Psoas muscle (tissue), 8 donors: ENCODE results near the gene BTBD16. TPM values are rescaled to one million over a fixed set of nuclear protein-coding genes. Genes with fewer than 3 reads are reported as not detected.

ENCODE experiments used
- ATAC-seq, 4 donors: fragments of 200-7000 bp; cut with Tn5 transposase; one replicate each; pipeline ENCODE4 v1.9.1; 2020; ENCODE audit warnings: moderate library complexity in 3 of 4, mild to moderate bottlenecking in 2 of 4
- DNase-seq, 2 donors: peaks; one replicate each; pipeline ENCODE4 v3.0.0-alpha.2; 2020
- H3K27ac ChIP-seq: fragments of 200-600 bp; one replicate; pipeline ENCODE4 v1.8.0; 2022
- H3K27me3 ChIP-seq, 3 donors: fragments of 200-600 bp in 1 of 3; one replicate each; pipeline versions ENCODE4 v1.6.1 to v1.8.0; 2013 to 2022; ENCODE audit warnings: low read length in 2 of 3, mild to moderate bottlenecking in 2 of 3, moderate library complexity in 1 of 3; ENCODE audit not compliant: insufficient read depth in 3 of 3
- H3K36me3 ChIP-seq, 2 donors: fragments of 200-600 bp in 1 of 2; one replicate each; pipeline versions ENCODE4 v1.6.1 to v1.8.0; 2013 to 2022; ENCODE audit warnings: low read depth in 1 of 2, mild to moderate bottlenecking in 1 of 2, moderate library complexity in 1 of 2; ENCODE audit not compliant: insufficient read depth in 1 of 2
- H3K4me1 ChIP-seq: fragments of 200-600 bp; one replicate; pipeline ENCODE4 v1.8.0; 2022
- H3K4me3 ChIP-seq: fragments of 200-600 bp; one replicate; pipeline ENCODE4 v1.8.0; 2022; ENCODE audit warnings: mild to moderate bottlenecking
- H3K9me3 ChIP-seq: fragments of 200-600 bp; one replicate; pipeline ENCODE4 v1.8.0; 2022
- CTCF ChIP-seq: fragments of 200-600 bp; IDR thresholded peaks from one replicate; pipeline ENCODE4 v1.8.0; 2022; ENCODE audit warnings: antibody characterized with exemption
- WGBS, 3 donors: extraction: QIAGEN DNeasy Blood & Tissue Kit; methylation state at CpG; one replicate each; pipeline versions ENCODE4 v1.1.6 to v1.1.7; 2013; 5-methylcytosine and 5-hydroxymethylcytosine counted together
- intact Hi-C, 2 donors: fragments of 100-400 bp; cut with DNase I; formaldehyde crosslinking; loops; one replicate each; pipeline versions ENCODE4 v1.11.0 to v1.14.2; 2022
- polyA plus RNA-seq, 3 donors: library from polyadenylated mRNA; stranded (reverse); fragments of 200-250 nt; gene quantifications; one replicate each; pipeline ENCODE4 v1.2.3, GENCODE V29; 2013
- total RNA-seq, 4 donors: library from RNA; stranded (reverse); fragmentation: NEBNext Ultra II Directional in 2 of 4; extraction: Animal tissue kit (Norgen Biotek cat#: 25700) in 2 of 4; gene quantifications; one replicate each; pipeline versions ENCODE4 v1.2.1 to v1.2.4, GENCODE V29; 2021 to 2023
- donor health status: healthy with polysubstance abuse.
- donor health status: DM: no; HTN: no; CAD: no; lungs with moderate emphysema.
- donor health status: Bipolar disorder and iron deficiency.
- donor health status: healthy.
- donor health status: DM: yes; HTN: yes; CAD: no.
- donor health status: DM: no; HTN: no; CAD: no.
- donor health status: DM: no; HTN: no; CAD: no.
- donor health status: DM: yes; HTN: yes; CAD: no.

BTBD16 gene
- total and polyA plus RNA-seq, 7 donors = 0.14 to 0.58 (median 0.32) TPM; not detected in 4

GRCh38 chr10:122347170-122347841, 76.2 kb downstream of the BTBD16 start:
- intact Hi-C loops = loop anchor here in 1 of 2 donors (10.0 kb wide), 1 partner anchor 217 kb away; the partner anchor contains the start of gene DMBT1
- Histone ChIP-seq H3K4me3 (no peak overlapping the region), H3K27me3 (no peaks in the 10 kb centered on the region), H3K4me1 (no peaks in the 10 kb centered on the region), H3K9me3 (no peaks in the 10 kb centered on the region), H3K27ac (no peak overlapping the region), H3K36me3 (no peaks in the 10 kb centered on the region)
- TF ChIP-seq CTCF = no peak
- ATAC-seq (no peak), DNase-seq (no peak)
- WGBS, 3 donors = 84 to 86% (median 84%) methylated on average over 8 of the region's 8 CpGs

- ATAC-seq (peak; percentile 46 to 78 (median 52)), DNase-seq (no peak)
- intact Hi-C loops = loop anchor here in 1 of 2 donors (10.0 kb wide), 1 partner anchor 216 kb away; the partner anchor contains the start of gene DMBT1
- 66 to 83% (median 80%) methylated on average over 4 of the region's 4 CpGs for WGBS, 3 donors
- H3K9me3 ChIP-seq = no peaks in the 10 kb centered on the region
- H3K27me3 ChIP-seq = no peaks in the 10 kb centered on the region
- TF ChIP-seq CTCF = no peak
- no peaks in the 10 kb centered on the region for H3K36me3 ChIP-seq
- no peak overlapping the region for H3K4me3 ChIP-seq
- no peak overlapping the region for H3K27ac ChIP-seq
- H3K4me1 ChIP-seq = no peaks in the 10 kb centered on the region
Measured at GRCh38 chr10:122348512-122348911, 77.4 kb downstream of the BTBD16 start.

DNA sequence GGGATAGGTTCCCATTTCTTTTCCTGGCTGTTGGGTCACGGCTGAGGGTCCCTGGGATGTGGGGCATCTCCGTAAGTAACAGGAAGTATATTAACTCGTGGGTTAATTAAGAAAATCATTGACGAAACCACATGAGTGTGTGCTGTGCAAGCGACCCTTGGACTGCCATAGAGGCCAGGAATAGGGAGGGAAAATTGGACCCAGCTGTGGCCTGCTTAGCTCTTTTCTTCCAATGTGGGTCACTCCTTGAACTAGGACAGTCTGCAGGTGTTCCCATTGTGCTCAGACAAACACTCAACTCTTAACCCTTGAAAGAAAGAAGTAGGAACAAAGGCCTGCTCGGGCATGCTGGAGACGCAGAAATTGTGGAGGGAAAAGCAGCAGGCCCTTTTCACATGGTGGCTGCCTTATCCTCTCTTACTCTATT, 77.9 kb downstream of the BTBD16 start:
- Histone ChIP-seq H3K4me1 (no peaks in the 10 kb centered on the region), H3K36me3 (no peaks in the 10 kb centered on the region), H3K9me3 (no peaks in the 10 kb centered on the region), H3K27me3 (no peaks in the 10 kb centered on the region), H3K27ac (no peak overlapping the region), H3K4me3 (no peak overlapping the region)
- WGBS, 3 donors = 84 to 90% (median 85%) methylated on average over 7 of the region's 7 CpGs
- intact Hi-C loops = loop anchor here in 1 of 2 donors (10.0 kb wide), 1 partner anchor 216 kb away; the partner anchor contains the start of gene DMBT1
- DNase-seq (no peak), ATAC-seq (no peak)
- no peak for TF ChIP-seq CTCF

GRCh38 chr10:122349758-122350369, 78.8 kb downstream of the BTBD16 start:
- no peak for DNase-seq
- WGBS, 3 donors = 82 to 89% (median 86%) methylated on average over 3 of the region's 3 CpGs
- intact Hi-C loops = loop anchor here in 1 of 2 donors (10.0 kb wide), 1 partner anchor 215 kb away; the partner anchor contains the start of gene DMBT1

More at GRCh38 chr10:122349758-122350369, 78.8 kb downstream of the BTBD16 start:
- Histone ChIP-seq H3K4me1 (no peaks in the 10 kb centered on the region), H3K36me3 (no peaks in the 10 kb centered on the region), H3K27ac (no peak overlapping the region), H3K27me3 (no peaks in the 10 kb centered on the region), H3K4me3 (no peak overlapping the region), H3K9me3 (no peaks in the 10 kb centered on the region)
- no peak for ATAC-seq
- TF ChIP-seq CTCF = no peak
